ENCODE measurements around the gene PINLYP. TPM values are rescaled to one million over a fixed set of nuclear protein-coding genes. Genes with fewer than 3 reads are reported as not detected.

Gene PINLYP
- total and polyA plus RNA-seq, 2 of the 13 experiments (the other 11 are each of a cell fraction or from before 2014, with no cell fraction given) = 0.21 to 0.24 TPM

DNA sequence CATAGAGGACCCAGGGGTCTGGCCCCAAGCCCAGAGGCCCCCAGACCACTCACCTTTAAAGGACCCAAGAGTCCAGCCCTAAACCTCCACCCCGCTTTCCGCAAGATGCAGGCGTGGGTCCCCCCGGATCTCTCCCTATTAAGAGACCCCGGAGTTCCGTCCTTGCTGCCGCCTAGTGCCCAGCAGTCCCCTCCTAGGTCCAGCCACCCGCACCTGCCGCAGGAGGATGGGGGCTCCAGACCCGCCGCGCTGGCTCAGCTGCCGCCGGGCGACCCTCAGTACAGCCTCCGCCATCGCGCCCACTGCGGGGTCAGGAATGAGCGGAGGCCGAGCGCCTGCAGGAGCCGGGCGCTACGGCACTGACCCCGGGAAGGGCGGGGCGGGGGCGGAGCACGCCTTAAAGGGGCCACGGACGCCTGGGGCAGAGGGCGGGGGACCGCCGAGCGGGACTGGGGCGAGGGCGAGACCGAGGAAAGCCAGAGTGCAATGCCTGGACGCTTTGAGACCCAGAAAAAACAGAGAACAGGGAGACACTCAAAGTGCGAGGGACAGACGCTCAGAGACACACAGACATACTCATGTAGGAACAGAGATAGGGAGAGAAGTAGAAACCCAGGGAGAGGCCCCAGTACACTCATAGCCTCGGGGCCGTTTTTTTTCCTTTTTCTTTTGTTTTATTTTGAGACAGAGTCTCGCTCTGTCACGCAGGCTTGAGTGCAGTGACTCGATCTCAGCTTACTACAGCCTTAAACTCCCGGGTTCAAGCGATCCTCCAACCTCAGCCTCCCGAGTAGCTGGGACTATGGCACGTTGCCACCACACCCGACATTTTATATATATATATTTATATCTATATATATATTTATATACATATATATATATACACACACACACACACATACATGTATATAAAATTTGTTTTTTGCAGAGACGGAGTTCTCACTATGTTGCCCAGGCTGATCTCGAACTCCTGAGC lies 48.4 kb upstream of the PINLYP start, which contains the start of gene ETHE1 (continued):
- TF ChIP-seq ZNF773 (CRISPR knock-in tag; IDR thresholded peaks at IDR 0.05; ENCODE audit: borderline replicate concordance) = peak; percentile 52; the same call in 1 of the 2 replicates
- no peak for TF ChIP-seq NR3C1 (CRISPR knock-in tag; IDR thresholded peaks at IDR 0.05)
- peak; percentile 58; the same call in 1 of the 2 replicates for TF ChIP-seq ZNF614 (CRISPR knock-in tag; IDR thresholded peaks at IDR 0.05; ENCODE audit: borderline replicate concordance)
- no peak for TF ChIP-seq MTA3 (CRISPR knock-in tag; IDR thresholded peaks at IDR 0.05)
- TF ChIP-seq NFATC3 (CRISPR knock-in tag; IDR thresholded peaks at IDR 0.05) = no peak
- TF ChIP-seq, protein P1, sequence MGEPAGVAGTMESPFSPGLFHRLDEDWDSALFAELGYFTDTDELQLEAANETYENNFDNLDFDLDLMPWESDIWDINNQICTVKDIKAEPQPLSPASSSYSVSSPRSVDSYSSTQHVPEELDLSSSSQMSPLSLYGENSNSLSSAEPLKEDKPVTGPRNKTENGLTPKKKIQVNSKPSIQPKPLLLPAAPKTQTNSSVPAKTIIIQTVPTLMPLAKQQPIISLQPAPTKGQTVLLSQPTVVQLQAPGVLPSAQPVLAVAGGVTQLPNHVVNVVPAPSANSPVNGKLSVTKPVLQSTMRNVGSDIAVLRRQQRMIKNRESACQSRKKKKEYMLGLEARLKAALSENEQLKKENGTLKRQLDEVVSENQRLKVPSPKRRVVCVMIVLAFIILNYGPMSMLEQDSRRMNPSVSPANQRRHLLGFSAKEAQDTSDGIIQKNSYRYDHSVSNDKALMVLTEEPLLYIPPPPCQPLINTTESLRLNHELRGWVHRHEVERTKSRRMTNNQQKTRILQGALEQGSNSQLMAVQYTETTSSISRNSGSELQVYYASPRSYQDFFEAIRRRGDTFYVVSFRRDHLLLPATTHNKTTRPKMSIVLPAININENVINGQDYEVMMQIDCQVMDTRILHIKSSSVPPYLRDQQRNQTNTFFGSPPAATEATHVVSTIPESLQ (CRISPR knock-in tag; conservative IDR thresholded peaks at IDR 0.05) = no peak
- TF ChIP-seq ZSCAN22 (CRISPR knock-in tag; IDR thresholded peaks at IDR 0.05) = peak; percentile 97
- TF ChIP-seq GLI4 (CRISPR knock-in tag; IDR thresholded peaks at IDR 0.05; ENCODE audit: borderline replicate concordance) = 0 out of 2 replicates have a peak, but pooled peaks have one; percentile 58
- TF ChIP-seq ZNF772 (CRISPR knock-in tag; IDR thresholded peaks at IDR 0.05) = no peak
- TF ChIP-seq ZNF841 (CRISPR knock-in tag; IDR thresholded peaks at IDR 0.05; ENCODE audit: borderline replicate concordance) = no peak
- TF ChIP-seq, protein P2, sequence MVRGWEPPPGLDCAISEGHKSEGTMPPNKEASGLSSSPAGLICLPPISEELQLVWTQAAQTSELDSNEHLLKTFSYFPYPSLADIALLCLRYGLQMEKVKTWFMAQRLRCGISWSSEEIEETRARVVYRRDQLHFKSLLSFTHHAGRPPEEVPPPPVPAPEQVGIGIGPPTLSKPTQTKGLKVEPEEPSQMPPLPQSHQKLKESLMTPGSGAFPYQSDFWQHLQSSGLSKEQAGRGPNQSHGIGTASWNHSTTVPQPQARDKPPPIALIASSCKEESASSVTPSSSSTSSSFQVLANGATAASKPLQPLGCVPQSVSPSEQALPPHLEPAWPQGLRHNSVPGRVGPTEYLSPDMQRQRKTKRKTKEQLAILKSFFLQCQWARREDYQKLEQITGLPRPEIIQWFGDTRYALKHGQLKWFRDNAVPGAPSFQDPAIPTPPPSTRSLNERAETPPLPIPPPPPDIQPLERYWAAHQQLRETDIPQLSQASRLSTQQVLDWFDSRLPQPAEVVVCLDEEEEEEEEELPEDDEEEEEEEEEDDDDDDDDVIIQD (CRISPR knock-in tag; IDR thresholded peaks at IDR 0.05; ENCODE audit: low read depth) = no peak
- no peak for TF ChIP-seq SMAD1 (CRISPR knock-in tag; IDR thresholded peaks at IDR 0.05; ENCODE audit: borderline replicate concordance, low read depth)
- TF ChIP-seq ZNF235 (CRISPR knock-in tag; IDR thresholded peaks at IDR 0.05; ENCODE audit: borderline replicate concordance) = no peak
- no peak for TF ChIP-seq BRCA1 (CRISPR knock-in tag; IDR thresholded peaks at IDR 0.05)
- peak; percentile 35; the same call in 1 of the 2 replicates for TF ChIP-seq HOXA3 (CRISPR knock-in tag; IDR thresholded peaks at IDR 0.05)
- peak; percentile 30 for TF ChIP-seq CBX1 (IDR thresholded peaks at IDR 0.05; ENCODE audit: low read depth)
- no peak for TF ChIP-seq ATF7 (IDR thresholded peaks at IDR 0.05)
- TF ChIP-seq ATF7 (CRISPR knock-in tag; IDR thresholded peaks at IDR 0.05) = no peak
- TF ChIP-seq MED1 (CRISPR knock-in tag; IDR thresholded peaks at IDR 0.05) = peak; percentile 55
- TF ChIP-seq THAP11 (CRISPR knock-in tag; IDR thresholded peaks at IDR 0.05) = peak; percentile 68
- TF ChIP-seq, protein P3, sequence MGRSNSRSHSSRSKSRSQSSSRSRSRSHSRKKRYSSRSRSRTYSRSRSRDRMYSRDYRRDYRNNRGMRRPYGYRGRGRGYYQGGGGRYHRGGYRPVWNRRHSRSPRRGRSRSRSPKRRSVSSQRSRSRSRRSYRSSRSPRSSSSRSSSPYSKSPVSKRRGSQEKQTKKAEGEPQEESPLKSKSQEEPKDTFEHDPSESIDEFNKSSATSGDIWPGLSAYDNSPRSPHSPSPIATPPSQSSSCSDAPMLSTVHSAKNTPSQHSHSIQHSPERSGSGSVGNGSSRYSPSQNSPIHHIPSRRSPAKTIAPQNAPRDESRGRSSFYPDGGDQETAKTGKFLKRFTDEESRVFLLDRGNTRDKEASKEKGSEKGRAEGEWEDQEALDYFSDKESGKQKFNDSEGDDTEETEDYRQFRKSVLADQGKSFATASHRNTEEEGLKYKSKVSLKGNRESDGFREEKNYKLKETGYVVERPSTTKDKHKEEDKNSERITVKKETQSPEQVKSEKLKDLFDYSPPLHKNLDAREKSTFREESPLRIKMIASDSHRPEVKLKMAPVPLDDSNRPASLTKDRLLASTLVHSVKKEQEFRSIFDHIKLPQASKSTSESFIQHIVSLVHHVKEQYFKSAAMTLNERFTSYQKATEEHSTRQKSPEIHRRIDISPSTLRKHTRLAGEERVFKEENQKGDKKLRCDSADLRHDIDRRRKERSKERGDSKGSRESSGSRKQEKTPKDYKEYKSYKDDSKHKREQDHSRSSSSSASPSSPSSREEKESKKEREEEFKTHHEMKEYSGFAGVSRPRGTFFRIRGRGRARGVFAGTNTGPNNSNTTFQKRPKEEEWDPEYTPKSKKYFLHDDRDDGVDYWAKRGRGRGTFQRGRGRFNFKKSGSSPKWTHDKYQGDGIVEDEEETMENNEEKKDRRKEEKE (IDR thresholded peaks at IDR 0.05) = no peak
- TF ChIP-seq ZBTB42 (CRISPR knock-in tag; IDR thresholded peaks at IDR 0.05) = no peak
- TF ChIP-seq DPF2 (CRISPR knock-in tag; IDR thresholded peaks at IDR 0.05; ENCODE audit: borderline replicate concordance, low read depth) = no peak

All from HepG2 (cell line).